ENCODE measurements around the gene CHSY3.

Gene CHSY3

GRCh38 chr5:130032807-130033206 is 128.5 kb downstream of the CHSY3 start:
- no peak for DNase-seq

- DNase-seq, result no peak
Observed at GRCh38 chr5:130034566-130035210, 130.4 kb downstream of the CHSY3 start.

- no peak for DNase-seq
Observed at GRCh38 chr5:130035388-130035787, 131.1 kb downstream of the CHSY3 start.

GRCh38 chr5:130037905-130038304 is 133.6 kb downstream of the CHSY3 start:
- no peak for DNase-seq

GRCh38 chr5:130043834-130044233 is 139.6 kb downstream of the CHSY3 start:
- no peak for DNase-seq

GRCh38 chr5:130045334-130045733 is 141.1 kb downstream of the CHSY3 start:
- DNase-seq, result no peak

- DNase-seq, result no peak
Observed at GRCh38 chr5:130050585-130050984, 146.3 kb downstream of the CHSY3 start.

GRCh38 chr5:130052752-130053151 is 148.5 kb downstream of the CHSY3 start:
- no peak for DNase-seq

GRCh38 chr5:130055572-130055971 is 151.3 kb downstream of the CHSY3 start:
- no peak for DNase-seq

GRCh38 chr5:130061746-130062145 is 157.5 kb downstream of the CHSY3 start:
- no peak for DNase-seq

GRCh38 chr5:130063603-130064002 is 159.3 kb downstream of the CHSY3 start:
- DNase-seq, result no peak

GRCh38 chr5:130064484-130064883 is 160.2 kb downstream of the CHSY3 start:
- DNase-seq, result no peak

- no peak for DNase-seq
Observed at GRCh38 chr5:130065617-130066016, 161.4 kb downstream of the CHSY3 start.

GRCh38 chr5:130066644-130067043 is 162.4 kb downstream of the CHSY3 start:
- no peak for DNase-seq

GRCh38 chr5:130067364-130067763 is 163.1 kb downstream of the CHSY3 start:
- no peak for DNase-seq

- no peak for DNase-seq
Observed at GRCh38 chr5:130068101-130068500, 163.8 kb downstream of the CHSY3 start.

GRCh38 chr5:130068988-130069387 is 164.7 kb downstream of the CHSY3 start:
- DNase-seq, result no peak

- no peak for DNase-seq
Observed at GRCh38 chr5:130074820-130075219, 170.6 kb downstream of the CHSY3 start.

GRCh38 chr5:130077007-130077406 is 172.7 kb downstream of the CHSY3 start:
- DNase-seq, result no peak

GRCh38 chr5:130078661-130079060 is 174.4 kb downstream of the CHSY3 start:
- DNase-seq, result no peak

GRCh38 chr5:130090569-130091270 is 186.5 kb downstream of the CHSY3 start:
- no peak for DNase-seq

GRCh38 chr5:130092991-130093390 is 188.7 kb downstream of the CHSY3 start:
- DNase-seq, result no peak

- DNase-seq, result no peak
Observed at GRCh38 chr5:130096483-130096882, 192.2 kb downstream of the CHSY3 start.

GRCh38 chr5:130099008-130099407 is 194.7 kb downstream of the CHSY3 start:
- DNase-seq, result no peak

GRCh38 chr5:130102375-130102774 is 198.1 kb downstream of the CHSY3 start:
- no peak for DNase-seq
